GM18861 (cell line): ENCODE data around the gene CDO1.

ENCODE experiments used
- ATAC-seq: cut with Tn5 transposase; IDR thresholded peaks from one replicate; pipeline ENCODE4 v1.9.1; 2021; ENCODE audit not compliant: unreplicated experiment

CDO1 gene

GRCh38 chr5:115795700-115796099 is 20.8 kb downstream of the CDO1 start:
- no peak for ATAC-seq

- ATAC-seq, result no peak
Measured at GRCh38 chr5:115788440-115788839, 28.0 kb downstream of the CDO1 start.

DNA sequence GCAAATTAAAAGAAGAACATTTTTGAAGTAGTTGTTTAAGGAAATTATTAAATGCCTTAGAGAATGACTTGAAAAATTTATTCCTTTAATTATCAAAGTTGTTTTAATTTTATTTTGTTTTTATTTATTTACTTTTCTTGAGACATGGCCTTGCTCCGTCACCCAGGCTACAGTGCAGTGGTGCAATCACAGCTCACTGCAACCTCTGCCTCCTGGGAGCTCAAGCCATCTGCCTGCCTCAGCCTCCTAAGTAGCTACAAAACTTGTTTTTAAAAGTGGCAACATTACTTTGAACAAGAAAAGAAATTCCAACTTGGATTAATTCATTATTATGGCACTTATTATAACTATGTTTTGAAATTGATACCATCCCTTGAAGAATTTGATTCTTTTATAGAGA is 29.0 kb downstream of the CDO1 start:
- no peak for ATAC-seq

- no peak for ATAC-seq
Measured at GRCh38 chr5:115785381-115786065, 30.9 kb downstream of the CDO1 start.

DNA sequence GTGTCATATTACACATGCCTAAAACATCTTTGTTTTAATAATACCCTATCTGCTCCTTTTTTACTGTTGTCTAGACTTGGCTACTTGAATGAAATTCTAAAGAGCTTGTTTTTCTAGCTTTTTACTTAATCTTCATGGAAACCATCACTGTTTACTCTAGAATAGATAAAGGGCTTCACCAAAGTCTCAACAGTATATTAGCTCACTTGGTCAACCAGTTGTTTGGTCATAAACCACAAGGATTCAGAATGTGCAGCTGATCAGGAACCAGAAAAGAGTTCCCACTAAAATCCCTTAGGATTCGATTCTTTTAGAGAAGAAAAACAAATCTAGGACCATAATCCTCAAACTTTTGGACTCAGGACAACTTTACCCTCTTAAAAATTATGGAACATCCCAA is 38.0 kb downstream of the CDO1 start:
- ATAC-seq, result no peak

DNA sequence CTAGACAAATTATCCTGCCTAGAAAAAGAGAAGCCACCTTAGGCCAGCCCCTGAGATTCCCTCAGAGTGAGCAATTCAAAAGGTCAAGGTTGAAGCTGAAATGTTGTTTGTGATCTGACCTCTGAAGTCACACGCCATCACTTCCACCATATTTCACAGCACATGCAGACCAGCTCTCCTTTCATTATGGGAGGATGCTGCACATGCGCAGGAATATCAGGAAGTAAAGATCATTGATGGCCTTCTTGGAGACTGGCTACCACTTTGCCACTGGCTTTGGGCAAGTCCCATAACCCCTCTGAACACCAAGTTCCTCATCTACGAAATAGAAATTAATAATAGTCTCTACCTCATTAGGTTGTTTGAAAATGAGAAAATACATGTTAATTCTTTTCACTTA is 39.5 kb downstream of the CDO1 start:
- no peak for ATAC-seq

GRCh38 chr5:115775999-115776398 is 40.5 kb downstream of the CDO1 start:
- ATAC-seq, result no peak

DNA sequence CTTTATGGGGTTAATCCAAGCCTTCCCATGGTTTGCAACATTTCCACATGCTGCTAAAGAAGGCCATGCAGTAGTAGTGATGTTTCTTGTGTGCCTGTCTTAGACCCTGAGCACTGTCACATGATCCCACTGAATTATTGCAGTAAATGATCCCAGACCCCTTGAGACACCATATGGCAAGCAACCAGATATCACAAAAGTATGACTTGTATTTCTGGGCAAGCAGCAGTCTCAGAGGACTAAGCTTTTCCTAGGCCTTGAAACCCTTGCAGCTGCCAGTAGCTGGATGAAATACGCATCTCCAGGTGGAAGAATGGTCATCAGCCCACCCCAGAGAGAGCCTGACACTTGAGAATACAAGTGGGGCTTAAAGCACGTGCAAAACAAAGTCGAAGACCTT is 41.8 kb downstream of the CDO1 start:
- ATAC-seq, result no peak

DNA sequence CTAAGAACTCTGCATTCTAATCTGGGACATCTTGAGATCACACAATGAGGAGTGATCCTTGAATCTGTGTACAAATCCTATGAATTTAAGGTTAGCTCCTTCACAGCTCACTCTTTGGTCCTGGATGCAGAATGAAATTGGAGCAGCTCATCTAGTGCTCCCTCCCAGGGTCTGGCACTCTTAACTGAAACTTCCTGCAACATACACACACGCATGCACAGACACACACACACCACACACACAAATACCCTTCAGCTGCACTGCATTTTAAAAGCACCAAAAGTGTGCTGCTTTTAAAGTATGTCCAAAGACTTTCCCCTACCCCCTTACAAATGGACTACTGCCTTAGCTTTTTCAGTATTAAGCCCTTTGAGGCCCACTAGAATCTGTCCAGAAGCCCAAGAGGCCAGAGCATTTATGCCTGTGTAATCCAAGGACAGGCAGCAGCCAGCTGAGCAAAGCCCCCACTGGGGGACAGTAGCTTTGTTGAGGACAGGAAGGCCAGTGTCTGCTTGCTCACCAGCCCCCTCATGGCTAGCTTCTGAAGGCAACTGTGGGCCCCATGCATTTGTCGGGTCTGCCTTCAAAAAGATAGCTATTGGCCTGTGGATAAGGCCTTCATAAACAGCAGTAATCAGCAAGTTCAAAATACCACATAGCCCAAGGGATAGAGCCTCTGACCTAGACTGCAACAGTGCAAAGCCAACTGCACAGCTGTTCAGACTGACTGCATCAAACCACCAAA is 43.6 kb downstream of the CDO1 start:
- no peak for ATAC-seq

- ATAC-seq, result no peak
Measured at GRCh38 chr5:115770466-115770865, 46.0 kb downstream of the CDO1 start.

DNA sequence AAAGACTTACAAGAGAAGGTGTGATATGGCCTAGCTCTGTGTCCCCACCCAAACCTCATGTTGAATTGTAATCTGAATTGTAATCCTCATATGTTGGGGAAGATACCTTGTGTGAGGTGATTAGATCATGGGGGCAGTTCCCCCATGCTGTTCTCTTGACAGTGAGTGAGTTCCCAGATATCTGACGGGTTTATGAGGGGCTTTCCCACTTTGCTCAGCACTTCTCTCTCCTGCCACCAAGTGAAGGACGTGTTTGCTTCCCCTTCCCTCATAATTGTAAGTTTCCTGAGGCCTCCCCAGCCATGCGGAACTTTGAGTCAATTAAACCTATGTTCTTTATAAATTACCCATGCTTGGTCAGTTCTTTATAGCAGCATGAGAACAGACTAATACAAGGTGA is 49.0 kb downstream of the CDO1 start:
- no peak for ATAC-seq

- ATAC-seq, result no peak
Measured at GRCh38 chr5:115766608-115767007, 49.9 kb downstream of the CDO1 start.

DNA sequence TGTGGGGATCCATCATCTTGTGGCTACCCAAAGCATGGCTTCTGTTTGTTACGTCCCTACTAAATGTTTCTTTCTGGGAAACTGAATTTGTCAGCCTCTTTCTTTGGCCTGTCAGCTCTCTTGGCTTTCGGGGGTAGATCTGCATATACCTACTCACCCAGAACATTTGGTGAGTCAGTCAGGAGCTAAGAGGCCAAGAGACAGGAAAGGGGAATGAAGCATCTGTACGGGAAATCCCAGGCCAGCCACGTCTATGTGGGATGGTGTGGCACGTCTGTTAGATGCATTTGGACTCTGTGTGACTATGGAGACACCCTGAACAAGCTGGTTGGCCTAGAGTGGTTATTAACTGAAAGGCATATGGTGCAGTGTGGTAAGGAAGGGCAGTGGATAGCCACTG is 58.1 kb downstream of the CDO1 start:
- peak; percentile 54 for ATAC-seq

DNA sequence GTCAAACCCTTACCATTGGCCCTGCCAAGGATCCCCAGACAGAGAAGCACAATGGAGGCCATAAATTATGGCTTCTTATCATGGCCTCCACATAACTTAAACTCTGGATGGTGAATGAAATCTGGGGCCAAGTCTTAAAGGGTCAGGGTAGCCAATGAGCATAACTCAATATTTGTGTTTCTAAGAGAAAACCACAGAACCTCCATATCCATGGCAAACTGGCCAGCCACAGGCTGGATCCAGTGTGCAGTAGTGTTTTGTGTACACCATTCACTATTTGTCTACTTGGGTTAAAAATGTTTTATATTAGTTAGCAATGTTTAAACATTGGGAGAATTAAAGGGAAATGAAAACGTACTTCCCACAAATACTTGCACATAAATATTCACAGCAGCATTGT is 60.8 kb downstream of the CDO1 start:
- ATAC-seq, result no peak
